Mesothelial cell of epicardium (in vitro differentiated cells): ENCODE results near the gene RPS15A. TPM values are rescaled to one million over a fixed set of nuclear protein-coding genes. Genes with fewer than 3 reads are reported as not detected.
"Not testable (repeated sequence)": the region's sequence is repeated elsewhere in the genome, so short reads cannot be mapped to it uniquely, and the experiment has no call there.

Experiments
- DNase-seq, 2 experiments: peaks; one replicate each; pipeline ENCODE4 v3.0.0; 2021; ENCODE audit warnings: low spot score in 2 of 2; ENCODE audit not compliant: unreplicated experiment in 2 of 2
- H3K27ac Mint-ChIP-seq: 2 replicates; pipeline ENCODE4 v1.8.0; 2021; ENCODE audit warnings: mixed read lengths
- H3K27me3 Mint-ChIP-seq: 2 replicates; pipeline ENCODE4 v1.8.0; 2021; ENCODE audit warnings: low read depth, mixed read lengths
- H3K36me3 Mint-ChIP-seq: 2 replicates; pipeline ENCODE4 v1.8.0; 2021; ENCODE audit warnings: mixed read lengths
- H3K4me1 Mint-ChIP-seq: 2 replicates; pipeline ENCODE4 v1.8.0; 2021; ENCODE audit warnings: mixed read lengths
- H3K4me3 Mint-ChIP-seq: 2 replicates; pipeline ENCODE4 v1.8.0; 2021; ENCODE audit warnings: mild to moderate bottlenecking, moderate library complexity, mixed read lengths
- H3K9me3 Mint-ChIP-seq: 2 replicates; pipeline ENCODE4 v1.8.0; 2021; ENCODE audit warnings: mixed read lengths
- CTCF ChIP-seq: fragments of 200-600 bp; sonication (generic); IDR thresholded peaks from one replicate; pipeline ENCODE4 v1.5.0; 2021; ENCODE audit warnings: antibody characterized with exemption; ENCODE audit not compliant: unreplicated experiment
- total RNA-seq: library from RNA; stranded (reverse); gene quantifications from 3 replicates; pipeline ENCODE4 v1.2.1, GENCODE V29; 2021

The RPS15A gene
- total RNA-seq, 1 donor from 2014 or later = 1,664 TPM

- H3K4me1 Mint-ChIP-seq, H3K9me3 Mint-ChIP-seq, H3K27ac Mint-ChIP-seq, H3K4me3 Mint-ChIP-seq, H3K36me3 Mint-ChIP-seq, H3K27me3 Mint-ChIP-seq: not testable (repeated sequence)
- DNase-seq = peak in 1 of 2 experiments; percentile 53
- peak; percentile 74 for TF ChIP-seq CTCF
Observed at GRCh38 chr16:18759598-18760520, 30.3 kb downstream of the RPS15A start.

GRCh38 chr16:18757960-18758660 lies 32.0 kb downstream of the RPS15A start:
- H3K9me3 Mint-ChIP-seq, H3K27me3 Mint-ChIP-seq, DNase-seq, H3K27ac Mint-ChIP-seq, H3K4me3 Mint-ChIP-seq, H3K36me3 Mint-ChIP-seq, H3K4me1 Mint-ChIP-seq: not testable (repeated sequence)

GRCh38 chr16:18756639-18757038 lies 33.5 kb downstream of the RPS15A start:
- peaks cover 10% of the 10 kb centered on the region for H3K27me3 Mint-ChIP-seq

GRCh38 chr16:18742870-18743269 lies 47.3 kb downstream of the RPS15A start:
- not testable (repeated sequence) for H3K27me3 Mint-ChIP-seq, H3K9me3 Mint-ChIP-seq, H3K27ac Mint-ChIP-seq, DNase-seq, H3K4me3 Mint-ChIP-seq, H3K4me1 Mint-ChIP-seq, H3K36me3 Mint-ChIP-seq

More at GRCh38 chr16:18756639-18757038, 33.5 kb downstream of the RPS15A start:
- H3K4me3 Mint-ChIP-seq, H3K36me3 Mint-ChIP-seq, H3K9me3 Mint-ChIP-seq, H3K27ac Mint-ChIP-seq, DNase-seq, H3K4me1 Mint-ChIP-seq: not testable (repeated sequence)

- not testable (repeated sequence) for H3K4me1 Mint-ChIP-seq, DNase-seq, H3K9me3 Mint-ChIP-seq, H3K36me3 Mint-ChIP-seq, H3K27me3 Mint-ChIP-seq, H3K4me3 Mint-ChIP-seq, H3K27ac Mint-ChIP-seq
Observed at GRCh38 chr16:18740027-18740426, 50.1 kb downstream of the RPS15A start.

GRCh38 chr16:18738768-18739167 lies 51.4 kb downstream of the RPS15A start:
- not testable (repeated sequence) for H3K4me3 Mint-ChIP-seq, H3K27ac Mint-ChIP-seq, H3K4me1 Mint-ChIP-seq, H3K27me3 Mint-ChIP-seq, DNase-seq, H3K36me3 Mint-ChIP-seq, H3K9me3 Mint-ChIP-seq

GRCh38 chr16:18734279-18734678 lies 55.9 kb downstream of the RPS15A start:
- not testable (repeated sequence) for DNase-seq, H3K9me3 Mint-ChIP-seq

More at GRCh38 chr16:18734279-18734678, 55.9 kb downstream of the RPS15A start:
- H3K4me1 Mint-ChIP-seq, H3K27ac Mint-ChIP-seq, H3K36me3 Mint-ChIP-seq, H3K27me3 Mint-ChIP-seq, H3K4me3 Mint-ChIP-seq: not testable (repeated sequence)

Other genes starting within 250 kb of the RPS15A start
- gene NOMO2, start 228.2 kb downstream of the RPS15A start, total RNA-seq = 73.8 to 80.3 TPM (median 74.4 TPM) in 3 replicates
- 124 to 130 TPM (median 124 TPM) in 3 replicates for gene ARL6IP1, start 11.2 kb upstream of the RPS15A start, total RNA-seq
- 96.2 to 117 TPM (median 99.3 TPM) in 3 replicates for gene SMG1, start 136.1 kb upstream of the RPS15A start, total RNA-seq
- gene TMC7, start 193.6 kb upstream of the RPS15A start, total RNA-seq = 1.6 to 1.9 TPM (median 1.6 TPM) in 3 replicates